Muscle layer of duodenum (tissue), 2 donors: Measurements from ENCODE around the gene IRAG1.

Experiments used
- H3K27ac ChIP-seq: one replicate; pipeline ENCODE4 v1.7.0; 2013; ENCODE audit warnings: mild to moderate bottlenecking, low read length
- H3K27me3 ChIP-seq: one replicate; pipeline ENCODE4 v1.7.0; 2013; ENCODE audit warnings: low read depth, mild to moderate bottlenecking, control low read depth, low read length
- H3K36me3 ChIP-seq, 2 donors: one replicate each; pipeline ENCODE4 v1.7.0; 2013; ENCODE audit warnings: low read length in 2 of 2, control low read depth in 1 of 2, mild to moderate bottlenecking in 1 of 2; ENCODE audit not compliant: insufficient read depth in 2 of 2, control insufficient read depth in 1 of 2
- H3K4me1 ChIP-seq, 2 donors: one replicate each; pipeline ENCODE4 v1.7.0; 2013; ENCODE audit warnings: low read length in 2 of 2, mild to moderate bottlenecking in 2 of 2, control low read depth in 1 of 2, moderate library complexity in 1 of 2; ENCODE audit not compliant: insufficient read depth in 2 of 2, control insufficient read depth in 1 of 2
- H3K4me3 ChIP-seq, 2 donors: one replicate each; pipeline ENCODE4 v1.7.0; 2013; ENCODE audit warnings: low read length in 2 of 2, low read depth in 1 of 2, mild to moderate bottlenecking in 1 of 2
- H3K9me3 ChIP-seq, 2 donors: one replicate each; pipeline ENCODE4 v1.7.0; 2013; ENCODE audit warnings: low read length in 2 of 2, control low read depth in 1 of 2, mild to moderate bottlenecking in 1 of 2; ENCODE audit not compliant: control insufficient read depth in 1 of 2
- donor health status: healthy.

The IRAG1 gene

GRCh38 chr11:10725114-10725906, 31.8 kb upstream of the IRAG1 start:
- H3K4me3 ChIP-seq: no peak overlapping the region
- no peak overlapping the region for H3K27ac ChIP-seq
- no peaks in the 10 kb centered on the region for H3K27me3 ChIP-seq
- H3K36me3 ChIP-seq: no peaks in the 10 kb centered on the region
- H3K4me1 ChIP-seq: peaks cover 0 to 7% of the 10 kb centered on the region in 2 donors
- no peaks in the 10 kb centered on the region for H3K9me3 ChIP-seq

- H3K27me3 ChIP-seq: no peaks in the 10 kb centered on the region
- H3K27ac ChIP-seq: no peak overlapping the region
- H3K4me1 ChIP-seq: peaks cover 0 to 5% of the 10 kb centered on the region in 2 donors
- no peaks in the 10 kb centered on the region for H3K9me3 ChIP-seq
- no peaks in the 10 kb centered on the region for H3K36me3 ChIP-seq
- no peak overlapping the region for H3K4me3 ChIP-seq
Observed at GRCh38 chr11:10722307-10722706, 28.8 kb upstream of the IRAG1 start.

GRCh38 chr11:10720881-10721376, 27.4 kb upstream of the IRAG1 start:
- Histone ChIP-seq H3K27me3 (no peaks in the 10 kb centered on the region), H3K4me1 (no peaks in the 10 kb centered on the region), H3K9me3 (no peaks in the 10 kb centered on the region), H3K27ac (no peak overlapping the region), H3K4me3 (no peak overlapping the region), H3K36me3 (no peaks in the 10 kb centered on the region)

- no peaks in the 10 kb centered on the region for H3K36me3 ChIP-seq
- no peak overlapping the region for H3K4me3 ChIP-seq
- no peaks in the 10 kb centered on the region for H3K4me1 ChIP-seq
- H3K9me3 ChIP-seq: no peaks in the 10 kb centered on the region
- no peak overlapping the region for H3K27ac ChIP-seq
- no peaks in the 10 kb centered on the region for H3K27me3 ChIP-seq
Observed at GRCh38 chr11:10719616-10720015, 26.1 kb upstream of the IRAG1 start.

- no peaks in the 10 kb centered on the region for H3K27me3 ChIP-seq
- no peak overlapping the region for H3K27ac ChIP-seq
- H3K36me3 ChIP-seq: no peaks in the 10 kb centered on the region
- H3K9me3 ChIP-seq: no peaks in the 10 kb centered on the region
- H3K4me1 ChIP-seq: no peaks in the 10 kb centered on the region
- H3K4me3 ChIP-seq: no peak overlapping the region
Observed at GRCh38 chr11:10716543-10717259, 23.1 kb upstream of the IRAG1 start.

- H3K4me1 ChIP-seq: no peaks in the 10 kb centered on the region
- no peak overlapping the region for H3K27ac ChIP-seq
- no peak overlapping the region for H3K4me3 ChIP-seq
Observed at GRCh38 chr11:10716122-10716521, 22.6 kb upstream of the IRAG1 start.

GRCh38 chr11:10715571-10715970, 22.0 kb upstream of the IRAG1 start:
- no peaks in the 10 kb centered on the region for H3K27me3 ChIP-seq
- no peak overlapping the region for H3K27ac ChIP-seq

More at GRCh38 chr11:10716122-10716521, 22.6 kb upstream of the IRAG1 start:
- Histone ChIP-seq H3K27me3 (no peaks in the 10 kb centered on the region), H3K9me3 (no peaks in the 10 kb centered on the region), H3K36me3 (no peaks in the 10 kb centered on the region)

GRCh38 chr11:10709299-10710086, 15.9 kb upstream of the IRAG1 start:
- Histone ChIP-seq H3K4me1 (no peaks in the 10 kb centered on the region), H3K4me3 (no peak overlapping the region), H3K36me3 (no peaks in the 10 kb centered on the region), H3K27ac (no peak overlapping the region), H3K27me3 (no peaks in the 10 kb centered on the region), H3K9me3 (no peaks in the 10 kb centered on the region)

More at GRCh38 chr11:10715571-10715970, 22.0 kb upstream of the IRAG1 start:
- H3K36me3 ChIP-seq: no peaks in the 10 kb centered on the region
- no peaks in the 10 kb centered on the region for H3K4me1 ChIP-seq
- H3K9me3 ChIP-seq: no peaks in the 10 kb centered on the region
- no peak overlapping the region for H3K4me3 ChIP-seq

- Histone ChIP-seq H3K36me3 (no peaks in the 10 kb centered on the region), H3K4me1 (no peaks in the 10 kb centered on the region), H3K27me3 (no peaks in the 10 kb centered on the region), H3K4me3 (no peak overlapping the region), H3K9me3 (no peaks in the 10 kb centered on the region), H3K27ac (no peak overlapping the region)
Observed at GRCh38 chr11:10708131-10708530, 14.6 kb upstream of the IRAG1 start.

GRCh38 chr11:10701982-10702381, 8.4 kb upstream of the IRAG1 start:
- H3K36me3 ChIP-seq: no peaks in the 10 kb centered on the region
- H3K4me1 ChIP-seq: no peaks in the 10 kb centered on the region

GRCh38 chr11:10699072-10699471, 5.5 kb upstream of the IRAG1 start:
- no peaks in the 10 kb centered on the region for H3K36me3 ChIP-seq
- H3K27ac ChIP-seq: no peak overlapping the region
- H3K27me3 ChIP-seq: no peaks in the 10 kb centered on the region
- peaks cover 0 to 5% of the 10 kb centered on the region in 2 donors for H3K4me1 ChIP-seq
- H3K4me3 ChIP-seq: no peak overlapping the region
- H3K9me3 ChIP-seq: no peaks in the 10 kb centered on the region

More at GRCh38 chr11:10701982-10702381, 8.4 kb upstream of the IRAG1 start:
- Histone ChIP-seq H3K4me3 (no peak overlapping the region), H3K9me3 (no peaks in the 10 kb centered on the region), H3K27me3 (no peaks in the 10 kb centered on the region), H3K27ac (no peak overlapping the region)
